Neural crest cell (in vitro differentiated cells): ENCODE results near the gene DNAAF2. TPM values are rescaled to one million over a fixed set of nuclear protein-coding genes. Genes with fewer than 3 reads are reported as not detected.

ENCODE experiments used
- DNase-seq: peaks from one replicate; pipeline ENCODE4 v3.0.0; 2021; ENCODE audit warnings: low read depth, mixed read lengths, low spot score
- H3K27ac Mint-ChIP-seq: one replicate; pipeline ENCODE4 v1.8.0; 2021; ENCODE audit warnings: mild to moderate bottlenecking, mixed read lengths; ENCODE audit not compliant: unreplicated experiment
- H3K27me3 Mint-ChIP-seq: 2 replicates; pipeline ENCODE4 v1.8.0; 2021; ENCODE audit warnings: low read depth, mild to moderate bottlenecking, mixed read lengths
- H3K36me3 Mint-ChIP-seq: 2 replicates; pipeline ENCODE4 v1.8.0; 2021; ENCODE audit warnings: low read depth, mild to moderate bottlenecking, mixed read lengths
- H3K4me1 Mint-ChIP-seq: 2 replicates; pipeline ENCODE4 v1.8.0; 2021; ENCODE audit warnings: mixed read lengths
- H3K4me3 Mint-ChIP-seq: one replicate; pipeline ENCODE4 v1.8.0; 2021; ENCODE audit warnings: mild to moderate bottlenecking, mixed read lengths
- H3K9me3 Mint-ChIP-seq: 2 replicates; pipeline ENCODE4 v1.8.0; 2021; ENCODE audit warnings: mixed read lengths
- CTCF ChIP-seq: fragments of 200-600 bp; sonication (generic); conservative IDR thresholded peaks from 2 replicates; pipeline ENCODE4 v1.5.0; 2021; ENCODE audit warnings: antibody characterized with exemption, mild to moderate bottlenecking
- total RNA-seq: library from RNA; stranded (reverse); gene quantifications from 2 replicates; pipeline ENCODE4 v1.2.1, GENCODE V29; 2021

The DNAAF2 gene
- total RNA-seq, 1 donor from 2014 or later = 20.4 TPM

GRCh38 chr14:49578141-49578540 is 56.9 kb downstream of the DNAAF2 start:
- peaks cover 36% of the 10 kb centered on the region for H3K36me3 Mint-ChIP-seq
- no peak for DNase-seq
- no peaks in the 10 kb centered on the region for H3K27me3 Mint-ChIP-seq
- H3K27ac Mint-ChIP-seq = no peak overlapping the region
- no peak for TF ChIP-seq CTCF
- no peaks in the 10 kb centered on the region for H3K9me3 Mint-ChIP-seq
- no peak overlapping the region for H3K4me3 Mint-ChIP-seq
- peaks cover 14% of the 10 kb centered on the region for H3K4me1 Mint-ChIP-seq

Other genes starting within 250 kb of the DNAAF2 start
- gene RPS29, start 48.9 kb downstream of the DNAAF2 start, total RNA-seq = 1,386 and 1,393 TPM in 2 replicates
- gene LRR1, start 36.3 kb downstream of the DNAAF2 start, total RNA-seq = 40.2 and 42.9 TPM in 2 replicates
- gene RPL36AL, start 14.6 kb downstream of the DNAAF2 start, total RNA-seq = 147 and 151 TPM in 2 replicates
- 31.8 and 32.3 TPM in 2 replicates for gene MGAT2, start 14.4 kb downstream of the DNAAF2 start, total RNA-seq
- 26.8 and 31.5 TPM in 2 replicates for gene POLE2, start 53.0 kb upstream of the DNAAF2 start, total RNA-seq
- gene KLHDC1, start 57.9 kb upstream of the DNAAF2 start, total RNA-seq = 2.0 and 2.1 TPM in 2 replicates
- 36.1 and 36.4 TPM in 2 replicates for gene KLHDC2, start 132.9 kb upstream of the DNAAF2 start, total RNA-seq
- 68.9 and 71.0 TPM in 2 replicates for gene NEMF, start 217.5 kb upstream of the DNAAF2 start, total RNA-seq